NCI-H82 treated with DMSO at 0.1 percent for 48 hours (cell line): ENCODE results near the gene KRTAP10-3.
"Not testable (repeated sequence)": the region's sequence is repeated elsewhere in the genome, so short reads cannot be mapped to it uniquely, and the experiment has no call there.

Experiments used
- DNase-seq: peaks from one replicate; lab custom pipeline; 2025; ENCODE audit not compliant: unreplicated experiment; lab: John Stamatoyannopoulos, UW

KRTAP10-3 gene

DNA sequence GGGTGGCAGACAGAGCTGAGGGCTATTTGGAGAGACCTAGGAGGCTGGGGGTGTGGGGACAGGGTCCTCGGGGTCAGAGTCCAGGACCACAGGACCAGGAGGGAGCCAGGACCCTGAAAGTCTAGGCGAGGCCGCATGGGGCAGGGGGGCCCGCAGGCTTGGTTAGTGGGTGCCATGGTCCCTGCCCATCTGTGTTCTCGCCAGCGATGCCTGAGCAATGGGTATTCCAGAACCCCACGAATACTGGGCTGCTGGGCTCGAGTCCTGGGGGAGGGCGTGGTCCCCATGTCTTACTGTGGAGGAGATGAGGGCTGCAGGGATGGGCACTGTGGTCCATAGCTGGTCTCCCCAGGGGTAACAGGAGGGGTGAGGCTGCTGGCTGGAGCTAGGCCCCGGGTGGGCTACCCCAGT, 31.7 kb upstream of the KRTAP10-3 start:
- DNase-seq, result no peak

- no peak for DNase-seq
Measured at GRCh38 chr21:44589586-44590305, 31.2 kb upstream of the KRTAP10-3 start.

GRCh38 chr21:44589094-44589493, 30.5 kb upstream of the KRTAP10-3 start:
- DNase-seq, result no peak

GRCh38 chr21:44585892-44586291, 27.3 kb upstream of the KRTAP10-3 start:
- DNase-seq, result no peak

DNA sequence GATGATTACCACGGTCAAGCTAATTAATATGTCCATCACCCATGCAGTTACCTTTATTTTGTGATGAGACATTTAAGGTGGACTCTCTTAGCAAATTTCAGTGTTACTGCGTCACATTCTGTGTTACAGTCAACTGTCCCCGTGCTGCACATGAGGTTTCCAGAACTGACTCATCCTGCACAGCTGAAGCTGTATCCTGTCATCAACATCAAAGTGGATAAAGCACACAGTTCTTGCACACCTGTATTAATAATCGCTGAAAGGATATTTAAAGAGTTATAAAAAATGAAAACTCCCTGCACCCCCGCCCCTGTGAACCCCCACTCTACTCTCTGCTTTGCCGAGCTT, 25.2 kb upstream of the KRTAP10-3 start:
- DNase-seq, result no peak

DNA sequence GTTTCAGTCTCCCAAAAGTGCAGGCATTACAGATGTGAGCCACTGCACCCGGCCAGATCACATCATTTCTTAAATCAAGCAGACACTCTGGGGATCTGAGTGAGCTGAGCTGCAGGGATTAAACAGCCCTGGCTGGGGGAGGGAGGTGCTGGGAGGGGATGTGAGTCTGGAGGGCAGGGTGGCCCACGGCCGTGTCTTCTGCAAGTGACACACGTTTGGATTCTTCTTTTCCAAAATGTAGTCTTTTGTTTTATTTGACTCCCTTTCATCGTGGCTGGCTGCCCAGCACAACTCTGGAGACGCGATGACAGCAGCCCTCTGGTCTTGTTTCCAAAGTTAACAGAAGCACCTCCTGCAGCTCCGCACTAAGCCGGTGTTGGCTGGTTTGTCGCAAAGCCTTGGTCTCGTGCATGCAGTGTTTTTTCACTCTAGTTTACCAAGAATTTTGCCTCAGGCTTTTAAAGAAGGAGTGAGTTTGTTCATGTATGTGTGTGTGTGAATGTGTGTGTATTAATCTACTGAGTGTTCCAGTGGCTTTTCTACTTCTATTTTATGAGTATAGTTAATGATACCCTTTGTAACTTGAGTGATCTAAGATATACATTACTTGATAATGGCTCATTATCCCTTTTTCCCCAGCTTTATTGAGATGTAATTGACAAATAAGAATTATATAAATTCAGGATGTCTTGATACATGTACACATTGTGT, 24.6 kb upstream of the KRTAP10-3 start:
- DNase-seq, result no peak

DNA sequence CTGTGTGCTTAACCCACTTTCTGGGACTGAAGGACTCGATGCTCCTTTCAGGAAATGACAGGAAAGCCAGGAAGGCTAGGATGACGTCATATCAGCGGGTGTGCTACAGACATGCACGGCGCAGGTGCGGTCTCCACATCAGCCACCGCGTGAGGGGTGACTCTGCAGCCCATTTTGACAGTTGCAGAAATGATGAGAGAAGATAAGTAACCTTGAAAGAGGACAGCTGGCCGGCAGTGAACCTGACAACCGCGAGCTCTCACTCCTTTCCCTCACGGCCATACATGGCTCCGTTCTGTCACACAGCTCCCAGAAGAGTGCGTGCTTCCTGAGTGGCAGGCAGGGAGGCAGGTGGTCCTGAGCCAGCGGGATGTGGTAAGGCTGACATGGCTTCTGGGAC, 23.5 kb upstream of the KRTAP10-3 start:
- DNase-seq, result no peak

DNA sequence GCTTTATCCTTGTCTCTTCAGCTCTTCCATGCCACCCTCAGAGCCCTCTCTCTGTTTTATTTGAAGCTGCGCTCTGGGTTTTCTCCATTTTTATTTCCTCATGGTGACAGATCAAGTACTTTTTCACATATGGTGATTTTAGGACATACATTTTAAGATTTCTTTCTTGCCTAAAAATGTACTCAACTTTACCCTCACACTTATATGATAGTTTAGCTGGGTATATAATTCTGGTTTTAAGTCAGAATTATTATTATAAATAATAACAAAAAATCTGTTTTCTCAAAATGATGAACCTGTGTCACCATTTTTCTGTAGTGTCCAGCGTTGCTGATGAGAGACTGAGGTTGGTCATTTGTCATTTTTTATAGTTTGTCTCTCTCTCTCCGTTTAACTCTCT, 22.6 kb upstream of the KRTAP10-3 start:
- DNase-seq, result no peak

GRCh38 chr21:44580231-44580821, 21.7 kb upstream of the KRTAP10-3 start, which contains the start of gene KRTAP10-5:
KRTAP10-5 (minus strand) TSS chr21:44580604; CDS start chr21:44580578, 26 bp downstream.
- DNase-seq, result not testable (repeated sequence)

- DNase-seq, result no peak
Measured at GRCh38 chr21:44579833-44580144, 21.2 kb upstream of the KRTAP10-3 start.

GRCh38 chr21:44579056-44579832, 20.6 kb upstream of the KRTAP10-3 start:
- DNase-seq, result no peak

GRCh38 chr21:44578371-44579055, 19.9 kb upstream of the KRTAP10-3 start:
- no peak for DNase-seq

DNA sequence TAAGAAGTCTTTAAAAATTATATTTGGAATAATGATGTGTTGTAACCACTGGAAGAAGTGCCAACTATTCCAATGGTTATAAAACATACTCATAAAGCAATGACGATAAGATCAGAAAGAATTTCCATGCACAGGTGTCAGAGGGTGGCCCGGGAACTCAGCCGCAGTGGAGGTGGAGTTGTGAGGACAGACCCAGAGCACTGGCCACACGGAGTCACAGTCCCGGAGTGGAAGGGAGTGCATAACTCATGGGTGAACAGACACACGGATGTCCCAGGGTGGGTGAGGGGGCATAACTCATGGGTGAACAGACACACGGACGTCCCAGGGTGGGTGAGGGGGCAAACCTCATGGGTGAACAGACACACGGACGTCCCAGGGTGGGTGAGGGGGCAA, 17.4 kb upstream of the KRTAP10-3 start:
- DNase-seq, result no peak

GRCh38 chr21:44575307-44576024, 16.9 kb upstream of the KRTAP10-3 start:
- DNase-seq, result no peak

GRCh38 chr21:44574457-44575306, 16.1 kb upstream of the KRTAP10-3 start:
- no peak for DNase-seq

DNA sequence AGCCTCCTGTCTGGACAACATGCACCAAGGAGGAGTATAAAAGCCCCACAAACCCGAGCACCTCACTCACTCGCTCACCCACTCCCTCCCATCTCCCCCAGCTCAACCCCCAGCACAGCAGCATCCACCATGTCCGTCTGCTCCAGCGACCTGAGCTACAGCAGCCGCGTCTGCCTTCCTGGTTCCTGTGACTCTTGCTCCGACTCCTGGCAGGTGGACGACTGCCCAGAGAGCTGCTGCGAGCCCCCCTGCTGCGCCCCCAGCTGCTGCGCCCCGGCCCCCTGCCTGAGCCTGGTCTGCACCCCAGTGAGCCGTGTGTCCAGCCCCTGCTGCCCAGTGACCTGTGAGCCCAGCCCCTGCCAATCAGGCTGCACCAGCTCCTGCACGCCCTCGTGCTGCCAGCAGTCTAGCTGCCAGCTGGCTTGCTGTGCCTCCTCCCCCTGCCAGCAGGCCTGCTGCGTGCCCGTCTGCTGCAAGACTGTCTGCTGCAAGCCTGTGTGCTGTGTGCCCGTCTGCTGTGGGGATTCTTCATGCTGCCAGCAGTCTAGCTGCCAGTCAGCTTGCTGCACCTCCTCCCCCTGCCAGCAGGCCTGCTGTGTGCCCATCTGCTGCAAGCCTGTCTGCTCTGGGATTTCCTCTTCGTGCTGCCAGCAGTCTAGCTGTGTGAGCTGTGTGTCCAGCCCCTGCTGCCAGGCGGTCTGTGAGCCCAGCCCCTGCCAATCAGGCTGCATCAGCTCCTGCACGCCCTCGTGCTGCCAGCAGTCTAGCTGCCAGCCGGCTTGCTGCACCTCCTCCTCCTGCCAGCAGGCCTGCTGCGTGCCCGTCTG, 15.2 kb upstream of the KRTAP10-3 start, which contains the start of gene KRTAP10-4:
Gene KRTAP10-4, plus strand, starts transcription at position 100 of the 827 bp plus-strand sequence. Its CDS starts 30 bp downstream, at position 130.
- not testable (repeated sequence) for DNase-seq

- no peak for DNase-seq
Measured at GRCh38 chr21:44572959-44573583, 14.5 kb upstream of the KRTAP10-3 start.
